Choroid plexus epithelial cell (primary cell): ENCODE measurements around the gene C1QB.
A peak's percentile ranks its signal among the peaks of the same experiment; 100 is the strongest.
"Not testable (repeated sequence)": the region's sequence is repeated elsewhere in the genome, so short reads cannot be mapped to it uniquely, and the experiment has no call there.

ENCODE experiments used
- DNase-seq: peaks from one replicate; pipeline ENCODE4 v3.0.0-alpha.2; 2010; ENCODE audit warnings: low read depth
- H3K4me3 ChIP-seq: 2 replicates; pipeline ENCODE4 v1.5.1; 2011; ENCODE audit warnings: low read depth, mild to moderate bottlenecking, control low read depth, low read length, moderate library complexity
- TF ChIP-seq, protein P1 (sequence below): conservative IDR thresholded peaks from 2 replicates; pipeline ENCODE4 v1.5.1; 2011; ENCODE audit warnings: low read depth, mild to moderate bottlenecking, control low read depth, inconsistent platforms, low read length, moderate library complexity

The C1QB gene

DNA sequence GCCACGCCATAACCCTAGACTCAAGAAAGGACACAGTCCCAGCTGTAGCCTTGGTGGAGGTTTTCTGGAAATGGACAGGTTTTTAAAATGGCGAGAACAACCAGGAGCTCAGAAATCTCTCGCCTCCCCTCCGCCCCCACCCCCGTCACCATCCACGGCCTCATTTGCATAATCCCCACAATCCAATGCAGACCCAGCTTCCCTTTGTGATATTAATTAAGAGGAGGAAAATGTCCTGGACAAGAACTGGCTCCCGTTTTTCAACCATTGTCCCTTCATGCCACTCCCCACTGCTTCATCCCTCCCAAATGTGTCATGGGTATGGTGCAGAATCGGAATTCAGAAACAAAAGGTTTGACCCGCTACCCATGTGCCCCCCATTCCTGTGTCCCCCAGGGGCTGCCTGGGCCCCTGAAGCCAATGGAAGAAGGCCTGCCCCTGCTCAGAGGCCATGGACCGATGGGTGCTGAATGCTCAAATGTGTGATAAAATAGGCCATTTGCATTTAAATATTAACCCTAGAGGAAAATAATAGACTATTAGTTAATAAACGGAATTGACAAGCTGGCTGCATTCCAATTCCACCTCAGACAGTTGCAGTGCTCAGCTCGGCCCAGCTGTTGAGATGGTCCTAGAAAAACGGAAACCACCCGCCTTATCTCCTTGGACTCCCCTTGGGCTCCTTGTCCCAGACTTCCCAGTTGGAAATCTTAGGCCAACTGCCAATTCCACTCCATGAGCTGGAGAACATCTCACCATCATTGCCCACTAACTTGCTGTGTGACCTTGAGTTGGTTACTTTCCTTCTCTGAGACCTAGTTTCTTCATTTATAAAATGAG is 46.9 kb downstream of the C1QB start:
- TF ChIP-seq, protein P1, sequence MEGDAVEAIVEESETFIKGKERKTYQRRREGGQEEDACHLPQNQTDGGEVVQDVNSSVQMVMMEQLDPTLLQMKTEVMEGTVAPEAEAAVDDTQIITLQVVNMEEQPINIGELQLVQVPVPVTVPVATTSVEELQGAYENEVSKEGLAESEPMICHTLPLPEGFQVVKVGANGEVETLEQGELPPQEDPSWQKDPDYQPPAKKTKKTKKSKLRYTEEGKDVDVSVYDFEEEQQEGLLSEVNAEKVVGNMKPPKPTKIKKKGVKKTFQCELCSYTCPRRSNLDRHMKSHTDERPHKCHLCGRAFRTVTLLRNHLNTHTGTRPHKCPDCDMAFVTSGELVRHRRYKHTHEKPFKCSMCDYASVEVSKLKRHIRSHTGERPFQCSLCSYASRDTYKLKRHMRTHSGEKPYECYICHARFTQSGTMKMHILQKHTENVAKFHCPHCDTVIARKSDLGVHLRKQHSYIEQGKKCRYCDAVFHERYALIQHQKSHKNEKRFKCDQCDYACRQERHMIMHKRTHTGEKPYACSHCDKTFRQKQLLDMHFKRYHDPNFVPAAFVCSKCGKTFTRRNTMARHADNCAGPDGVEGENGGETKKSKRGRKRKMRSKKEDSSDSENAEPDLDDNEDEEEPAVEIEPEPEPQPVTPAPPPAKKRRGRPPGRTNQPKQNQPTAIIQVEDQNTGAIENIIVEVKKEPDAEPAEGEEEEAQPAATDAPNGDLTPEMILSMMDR: no peak

DNA sequence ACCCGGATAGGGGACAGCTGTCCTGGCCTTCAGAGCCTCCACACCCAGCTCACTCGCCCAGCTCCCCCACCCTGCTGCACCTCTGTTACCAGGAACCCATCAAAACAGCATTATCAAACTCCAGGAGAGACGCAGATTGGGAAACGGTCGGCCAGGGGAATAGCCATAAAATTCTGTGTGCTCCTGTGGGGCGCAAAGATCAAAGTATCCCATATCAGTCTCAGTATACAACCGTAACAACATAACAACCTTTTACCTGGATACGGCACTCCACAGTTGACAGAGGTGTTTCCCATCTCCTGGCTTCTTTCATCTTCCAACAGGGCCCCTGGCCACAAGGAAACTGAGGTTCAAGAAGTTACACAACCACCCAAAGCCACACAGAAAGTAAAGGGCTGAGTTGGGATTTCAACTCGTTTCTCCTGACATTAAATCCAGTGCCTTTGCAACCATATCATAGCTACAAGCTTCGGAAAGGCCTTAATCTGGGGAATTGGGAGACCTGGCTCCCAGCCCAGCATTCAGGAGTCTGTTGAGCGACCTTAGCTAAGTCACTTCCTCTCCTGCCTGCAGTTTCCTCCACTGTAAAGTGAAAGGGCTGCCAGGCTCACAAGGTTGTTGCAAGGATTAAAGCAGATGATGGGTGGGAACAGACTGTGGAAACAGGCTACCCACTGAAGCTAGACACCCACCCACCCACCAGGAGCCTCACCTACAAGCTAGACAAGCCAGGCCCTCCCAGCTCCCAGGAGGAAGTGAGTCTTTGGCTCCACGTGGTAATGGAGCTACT is 49.5 kb downstream of the C1QB start:
- DNase-seq: peak; percentile 28
- TF ChIP-seq, protein P1: no peak
- H3K4me3 ChIP-seq: no peak overlapping the region

More for the DNA sequence above, 46.9 kb downstream of the C1QB start:
- DNase-seq: no peak
- no peak overlapping the region for H3K4me3 ChIP-seq

DNA sequence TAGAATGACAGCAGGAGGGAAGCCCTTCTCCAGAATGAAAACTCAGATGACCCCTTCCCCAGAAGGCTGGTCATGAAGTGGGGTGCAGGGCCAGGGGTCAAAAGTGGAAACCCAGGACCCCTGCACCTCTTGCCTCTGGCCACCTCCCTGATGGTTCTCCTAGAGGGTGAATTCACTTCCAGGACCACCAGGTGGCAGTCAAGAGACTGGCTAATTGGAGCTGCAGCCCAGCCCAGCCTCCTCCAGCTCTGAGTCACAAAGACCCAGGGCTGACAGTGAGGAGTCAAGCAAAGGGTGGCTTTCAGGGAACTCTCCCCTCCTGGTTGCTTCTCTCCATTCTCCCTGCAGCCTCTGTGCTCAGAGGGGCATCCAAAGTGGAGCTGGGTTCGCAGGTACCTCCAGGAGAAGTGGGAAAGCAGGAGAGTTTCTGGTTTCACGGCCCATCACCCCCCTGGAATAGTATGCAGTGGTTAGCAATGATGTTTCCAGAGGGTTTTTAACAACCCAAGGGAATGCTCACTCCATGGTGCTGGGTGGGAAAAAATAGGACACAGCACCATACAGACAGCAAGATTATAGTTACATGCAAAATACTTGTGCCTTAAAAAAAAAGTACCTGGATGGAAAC is 51.5 kb downstream of the C1QB start:
- H3K4me3 ChIP-seq: no peak overlapping the region
- DNase-seq: peak; percentile 90
- TF ChIP-seq, protein P1: peak; percentile 92

DNA sequence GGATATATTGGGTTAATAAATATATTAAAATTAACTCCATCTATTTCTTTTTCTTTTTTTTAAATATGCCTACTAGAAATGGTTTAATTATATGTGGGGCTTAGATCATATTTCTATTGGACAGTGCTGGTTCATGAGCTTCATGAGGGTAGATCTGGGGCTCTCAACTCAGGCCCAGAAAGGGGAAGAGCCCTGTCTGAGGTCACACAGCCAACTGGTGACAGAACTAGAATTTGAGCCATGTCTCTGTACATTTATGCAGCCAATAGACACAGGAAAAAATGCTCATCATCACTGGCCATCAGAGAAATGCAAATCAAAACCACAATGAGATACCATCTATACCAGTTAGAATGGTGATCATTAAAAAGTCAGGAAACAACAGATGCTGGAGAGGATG is 52.5 kb downstream of the C1QB start:
- H3K4me3 ChIP-seq: no peak overlapping the region
- DNase-seq: no peak
- TF ChIP-seq, protein P1: no peak

DNA sequence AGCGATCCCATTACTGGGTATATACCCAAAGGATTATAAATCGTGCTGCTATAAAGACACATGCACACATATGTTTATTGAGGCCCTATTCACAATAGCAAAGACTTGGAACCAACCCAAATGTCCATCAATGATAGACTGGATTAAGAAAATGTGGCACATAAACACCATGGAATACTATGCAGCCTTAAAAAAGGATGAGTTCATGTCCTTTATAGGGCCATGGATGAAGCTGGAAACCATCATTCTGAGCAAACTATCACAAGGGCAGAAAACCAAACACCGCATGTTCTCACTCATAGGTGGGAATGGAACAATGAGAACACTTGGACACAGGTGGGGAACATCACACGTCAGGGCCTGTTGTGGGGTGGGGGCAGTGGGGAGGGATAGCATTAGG is 53.1 kb downstream of the C1QB start:
- not testable (repeated sequence) for H3K4me3 ChIP-seq, DNase-seq

DNA sequence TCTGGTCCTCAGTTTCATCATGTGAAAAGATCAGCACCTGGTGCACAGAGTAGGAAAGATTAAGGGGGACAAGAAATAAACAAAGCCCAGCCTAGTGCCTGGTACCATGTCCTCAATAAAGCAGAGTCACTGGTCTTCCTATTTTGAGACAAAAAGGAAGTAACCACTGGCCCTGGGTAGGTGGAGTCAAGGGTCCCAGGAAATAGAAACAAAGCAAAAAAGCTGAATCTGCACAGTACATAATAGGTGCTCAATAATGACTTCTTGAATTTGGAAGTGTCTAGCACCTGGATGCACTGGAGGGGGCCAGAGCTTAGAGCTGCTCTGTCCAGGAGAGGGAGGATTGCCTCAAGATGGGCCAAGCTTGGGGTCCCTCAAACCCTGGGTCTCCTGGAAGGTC is 55.7 kb downstream of the C1QB start:
- no peak for DNase-seq
- no peak overlapping the region for H3K4me3 ChIP-seq
- TF ChIP-seq, protein P1: no peak

DNA sequence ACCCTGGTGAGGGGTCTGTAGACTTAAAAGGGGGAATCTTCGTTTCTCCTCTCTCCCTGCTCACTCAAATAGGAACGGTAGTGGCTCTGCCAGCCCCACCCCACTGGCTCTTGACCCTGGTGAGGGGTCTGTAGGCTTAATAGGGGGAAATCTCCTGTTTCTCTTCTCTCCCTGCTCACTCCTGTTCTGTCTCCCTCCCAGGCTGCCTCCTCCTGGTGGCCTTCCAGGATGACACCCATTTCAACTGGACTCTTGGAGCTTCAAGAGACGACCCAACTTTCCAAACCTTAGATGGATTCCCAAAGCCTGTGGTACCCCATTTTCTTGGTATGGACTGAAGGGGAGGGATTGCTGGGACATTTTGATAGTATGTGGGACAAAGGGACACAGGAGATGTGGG is 56.2 kb downstream of the C1QB start:
- TF ChIP-seq, protein P1: peak; percentile 20
- no peak overlapping the region for H3K4me3 ChIP-seq
- no peak for DNase-seq
